ENCODE measurements around the gene NKX1-1.

The NKX1-1 gene

DNA sequence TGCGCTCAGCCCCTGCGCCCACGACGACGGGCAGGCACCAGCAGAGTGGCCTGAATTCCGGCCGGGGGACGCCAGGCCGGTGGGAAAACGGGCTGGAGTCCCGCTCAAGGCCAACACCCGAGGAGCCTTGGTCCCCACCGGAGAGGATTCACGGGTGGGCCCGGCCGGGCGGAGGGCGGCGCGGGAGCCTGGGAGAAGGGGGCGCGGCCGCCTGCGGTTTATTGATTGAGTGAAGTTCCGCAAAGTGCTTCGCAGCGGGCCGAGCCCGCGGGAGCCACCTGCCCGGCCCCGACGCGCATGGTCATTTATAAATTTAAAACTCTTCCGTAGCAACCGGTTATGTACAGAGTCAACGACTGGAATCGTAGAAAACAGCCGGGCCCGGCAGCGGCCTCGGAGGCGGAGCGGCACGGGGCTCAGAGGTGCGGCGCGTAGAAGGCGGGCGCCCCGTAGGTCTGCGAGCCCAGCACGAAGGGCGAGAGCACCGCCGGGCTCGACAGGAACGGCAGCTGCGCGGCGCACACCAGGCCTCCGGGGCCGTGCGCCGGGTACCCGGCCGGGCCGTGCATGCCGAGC, 3.6 kb downstream of the NKX1-1 start:
- H3K4me2 ChIP-seq (ENCODE audit: low read length) = no peak overlapping the region
- no peak overlapping the region for H2AFZ ChIP-seq
- H3K9ac ChIP-seq = no peak overlapping the region
- H3K36me3 ChIP-seq (ENCODE audit: control insufficient read depth, insufficient read depth, low read length) = no peaks in the 10 kb centered on the region
- H3K27ac ChIP-seq = no peak overlapping the region
- no peaks in the 10 kb centered on the region for H3K9me3 ChIP-seq (ENCODE audit: control insufficient read depth, low read length)
- peaks cover 22% of the 10 kb centered on the region for H3K27me3 ChIP-seq (ENCODE audit: control insufficient read depth, insufficient read depth, low read length)
- no peaks in the 10 kb centered on the region for H3K79me2 ChIP-seq
- H3K4me3 ChIP-seq (ENCODE audit: low read depth, low read length) = no peak overlapping the region
- H3K4me1 ChIP-seq = no peaks in the 10 kb centered on the region
- TF ChIP-seq, protein P1, sequence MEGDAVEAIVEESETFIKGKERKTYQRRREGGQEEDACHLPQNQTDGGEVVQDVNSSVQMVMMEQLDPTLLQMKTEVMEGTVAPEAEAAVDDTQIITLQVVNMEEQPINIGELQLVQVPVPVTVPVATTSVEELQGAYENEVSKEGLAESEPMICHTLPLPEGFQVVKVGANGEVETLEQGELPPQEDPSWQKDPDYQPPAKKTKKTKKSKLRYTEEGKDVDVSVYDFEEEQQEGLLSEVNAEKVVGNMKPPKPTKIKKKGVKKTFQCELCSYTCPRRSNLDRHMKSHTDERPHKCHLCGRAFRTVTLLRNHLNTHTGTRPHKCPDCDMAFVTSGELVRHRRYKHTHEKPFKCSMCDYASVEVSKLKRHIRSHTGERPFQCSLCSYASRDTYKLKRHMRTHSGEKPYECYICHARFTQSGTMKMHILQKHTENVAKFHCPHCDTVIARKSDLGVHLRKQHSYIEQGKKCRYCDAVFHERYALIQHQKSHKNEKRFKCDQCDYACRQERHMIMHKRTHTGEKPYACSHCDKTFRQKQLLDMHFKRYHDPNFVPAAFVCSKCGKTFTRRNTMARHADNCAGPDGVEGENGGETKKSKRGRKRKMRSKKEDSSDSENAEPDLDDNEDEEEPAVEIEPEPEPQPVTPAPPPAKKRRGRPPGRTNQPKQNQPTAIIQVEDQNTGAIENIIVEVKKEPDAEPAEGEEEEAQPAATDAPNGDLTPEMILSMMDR (IDR thresholded peaks at IDR 0.05) = no peak

DNA sequence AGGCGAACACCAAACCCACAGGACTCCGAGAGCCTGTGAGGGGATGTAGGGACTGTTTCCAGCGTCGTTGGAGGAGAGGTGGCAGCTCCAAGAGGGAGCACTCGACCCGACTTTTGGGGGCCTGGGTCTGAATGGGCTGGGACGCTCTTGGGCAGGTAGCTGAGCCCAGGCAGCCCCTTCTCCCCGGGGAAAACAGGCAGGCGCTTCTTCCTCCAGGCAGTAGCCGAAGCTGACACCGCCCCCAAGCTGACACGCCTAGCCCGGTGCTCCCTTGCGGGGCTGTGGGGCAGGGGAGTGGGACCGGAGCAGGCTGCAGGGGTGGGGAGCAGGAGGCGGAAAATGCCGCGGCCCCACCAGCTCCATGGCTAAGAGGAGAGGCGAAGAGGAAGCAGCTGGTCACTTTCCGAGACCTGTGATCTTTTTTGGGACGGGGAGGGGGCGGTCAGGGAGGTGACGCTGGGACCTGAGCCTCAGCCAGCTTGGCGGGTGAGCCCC, 4.2 kb downstream of the NKX1-1 start:
- Histone ChIP-seq H3K4me1 (no peaks in the 10 kb centered on the region), H3K4me2 (ENCODE audit: low read length) (no peak overlapping the region), H2AFZ (no peak overlapping the region), H3K27ac (no peak overlapping the region), H3K79me2 (no peaks in the 10 kb centered on the region), H3K36me3 (ENCODE audit: control insufficient read depth, insufficient read depth, low read length) (no peaks in the 10 kb centered on the region), H3K9ac (no peak overlapping the region), H3K9me3 (ENCODE audit: control insufficient read depth, low read length) (no peaks in the 10 kb centered on the region), H3K27me3 (ENCODE audit: control insufficient read depth, insufficient read depth, low read length) (peaks cover 22% of the 10 kb centered on the region), H3K4me3 (ENCODE audit: low read depth, low read length) (no peak overlapping the region)
- TF ChIP-seq, protein P1 (IDR thresholded peaks at IDR 0.05) = no peak

DNA sequence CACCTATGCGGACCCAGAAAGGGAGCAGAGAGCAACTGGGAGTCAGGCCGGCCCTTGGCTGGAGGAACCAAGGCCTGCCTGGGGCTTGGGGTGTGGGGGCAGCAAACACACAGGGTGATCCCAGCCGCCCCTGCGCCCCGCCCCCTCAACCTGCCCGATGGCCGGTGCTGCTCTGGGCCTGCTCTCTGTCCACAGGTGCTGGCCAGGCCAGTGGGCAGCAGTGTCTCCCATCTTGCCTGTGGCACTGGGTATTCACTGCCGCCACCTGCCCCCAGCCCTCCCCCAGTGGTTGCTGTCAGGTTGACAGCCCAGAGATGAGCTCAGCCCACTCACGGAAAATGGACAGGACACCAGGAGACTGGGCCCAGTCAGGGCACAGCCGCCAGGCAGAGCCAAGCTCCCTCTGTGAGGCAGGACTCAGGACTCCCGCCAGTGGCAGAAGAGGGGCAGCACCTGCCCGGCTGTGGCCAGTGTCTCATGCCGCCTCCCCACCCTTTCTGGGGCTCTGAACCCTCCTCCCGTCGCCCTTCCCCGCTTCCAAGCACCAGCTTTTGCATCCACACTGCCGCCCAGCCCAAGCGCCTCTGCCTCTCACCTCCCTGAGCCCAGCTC, 4.7 kb downstream of the NKX1-1 start:
- Histone ChIP-seq H3K27ac (no peak overlapping the region), H3K79me2 (no peaks in the 10 kb centered on the region), H3K4me3 (ENCODE audit: low read depth, low read length) (no peak overlapping the region), H3K4me1 (no peaks in the 10 kb centered on the region), H3K4me2 (ENCODE audit: low read length) (no peak overlapping the region), H3K27me3 (ENCODE audit: control insufficient read depth, insufficient read depth, low read length) (peaks cover 22% of the 10 kb centered on the region), H3K36me3 (ENCODE audit: control insufficient read depth, insufficient read depth, low read length) (no peaks in the 10 kb centered on the region), H2AFZ (no peak overlapping the region), H3K9me3 (ENCODE audit: control insufficient read depth, low read length) (no peaks in the 10 kb centered on the region), H3K9ac (no peak overlapping the region)
- TF ChIP-seq, protein P1 (IDR thresholded peaks at IDR 0.05) = no peak

DNA sequence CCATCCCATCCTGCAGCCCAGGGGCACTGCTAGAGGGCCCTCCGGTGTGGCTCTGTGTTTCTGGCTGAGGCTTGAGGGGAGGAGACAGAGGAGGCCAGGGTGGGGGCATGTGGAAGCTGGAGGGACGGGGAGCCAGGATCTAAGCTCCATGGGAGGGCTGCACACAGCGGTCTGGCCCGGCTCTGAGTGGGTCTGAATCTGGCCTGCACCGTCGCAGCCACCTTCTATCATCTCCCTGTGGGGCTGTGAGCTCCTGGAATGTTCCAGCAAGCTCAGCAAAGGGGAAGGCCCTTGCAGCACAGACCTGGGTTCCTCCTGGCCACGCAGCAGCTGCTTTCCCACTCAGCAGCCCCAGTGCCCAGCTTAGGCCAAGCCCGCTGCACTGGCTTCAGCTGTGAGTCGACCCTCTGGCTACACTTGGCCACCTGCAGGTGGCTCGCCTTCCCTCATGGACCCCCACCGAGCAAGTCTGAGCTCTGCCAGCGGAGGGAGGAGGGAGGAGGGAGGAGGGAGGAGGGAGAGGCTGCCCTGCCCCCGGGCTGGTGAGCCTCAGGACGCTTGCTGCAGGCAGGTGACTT, 5.3 kb downstream of the NKX1-1 start:
- TF ChIP-seq, protein P1 (IDR thresholded peaks at IDR 0.05) = no peak
- no peaks in the 10 kb centered on the region for H3K9me3 ChIP-seq (ENCODE audit: control insufficient read depth, low read length)
- H3K4me3 ChIP-seq (ENCODE audit: low read depth, low read length) = no peak overlapping the region
- no peaks in the 10 kb centered on the region for H3K36me3 ChIP-seq (ENCODE audit: control insufficient read depth, insufficient read depth, low read length)
- H3K27ac ChIP-seq = no peak overlapping the region
- no peak overlapping the region for H3K9ac ChIP-seq
- H3K4me1 ChIP-seq = no peaks in the 10 kb centered on the region
- no peak overlapping the region for H3K4me2 ChIP-seq (ENCODE audit: low read length)
- H3K79me2 ChIP-seq = no peaks in the 10 kb centered on the region
- H2AFZ ChIP-seq = no peak overlapping the region
- peaks cover 22% of the 10 kb centered on the region for H3K27me3 ChIP-seq (ENCODE audit: control insufficient read depth, insufficient read depth, low read length)

Data from parathyroid adenoma (tissue), 2 donors.